Panc1 (cell line): Measurements from ENCODE around the gene CAMK2B. TPM values are rescaled to one million over a fixed set of nuclear protein-coding genes. Genes with fewer than 3 reads are reported as not detected.

Experiments used
- ATAC-seq: fragments of 200-7000 bp; cut with Tn5 transposase; 2 replicates; pipeline ENCODE4 v1.9.1; 2020; ENCODE audit warnings: mild to moderate bottlenecking, moderate library complexity
- BruUV-seq: library from RNA; stranded (reverse); fragments of 400-500 nt; replicated peaks from 2 replicates; lab custom pipeline; 2021; lab: Mats Ljungman, UMichigan
- CTCF ChIA-PET: fragments of 300-600 bp; sonication (Branson Sonifier 250); formaldehyde crosslinking; loops from one replicate; lab custom pipeline; 2022; ENCODE audit warnings: antibody characterized with exemption; lab: Charles Lee
- POLR2A ChIA-PET: fragments of 300-600 bp; sonication (Branson Sonifier 250); formaldehyde crosslinking; loops from one replicate; lab custom pipeline; 2022; ENCODE audit warnings: antibody characterized with exemption; lab: Charles Lee
- DNase-seq: peaks from one replicate; pipeline ENCODE4 v3.0.0-alpha.2; 2010; ENCODE audit warnings: low read depth, low spot score
- H3K27ac ChIP-seq: 2 replicates; pipeline ENCODE4 v1.5.1; 2011; ENCODE audit warnings: mild to moderate bottlenecking, low read length, inconsistent platforms
- H3K27me3 ChIP-seq: fragments of 200-500 bp; sonication (Bioruptor generic); 2 replicates; pipeline ENCODE4 v1.6.0; 2014; ENCODE audit warnings: low read length, inconsistent platforms; ENCODE audit not compliant: control insufficient read depth, insufficient read depth
- H3K36me3 ChIP-seq: fragments of 200-500 bp; sonication (Bioruptor generic); 2 replicates; pipeline ENCODE4 v1.5.1; 2014; ENCODE audit warnings: inconsistent platforms, mild to moderate bottlenecking, low read length, moderate library complexity; ENCODE audit not compliant: control insufficient read depth, insufficient read depth
- H3K4me1 ChIP-seq: 2 replicates; pipeline ENCODE4 v1.5.1; 2011; ENCODE audit warnings: inconsistent platforms, mild to moderate bottlenecking, low read length, moderate library complexity; ENCODE audit not compliant: control insufficient read depth, insufficient read depth
- H3K4me3 ChIP-seq, 2 experiments: 2 replicates each; pipeline ENCODE4 v1.5.1; 2011 to 2012; ENCODE audit warnings: low read depth in 2 of 2, low read length in 2 of 2, mild to moderate bottlenecking in 2 of 2, inconsistent platforms in 1 of 2, moderate library complexity in 1 of 2
- H3K9me3 ChIP-seq: fragments of 200-500 bp; sonication (Bioruptor generic); 2 replicates; pipeline ENCODE4 v1.5.1; 2014; ENCODE audit warnings: low read depth, mild to moderate bottlenecking, inconsistent platforms, low read length, moderate library complexity; ENCODE audit not compliant: control insufficient read depth, insufficient read depth
- POLR2AphosphoS5 ChIP-seq: IDR thresholded peaks from 2 replicates; pipeline ENCODE4 v1.6.1; 2012; ENCODE audit warnings: mild to moderate bottlenecking, low read depth, low read length, moderate library complexity
- REST ChIP-seq, 2 experiments: IDR thresholded peaks; 2 replicates each; pipeline ENCODE4 v1.6.1; 2011 to 2012; ENCODE audit warnings: low read depth in 2 of 2, control low read depth in 1 of 2, low read length in 1 of 2, mild to moderate bottlenecking in 1 of 2, moderate library complexity in 1 of 2; ENCODE audit not compliant: insufficient read depth in 1 of 2
- SIN3A ChIP-seq: IDR thresholded peaks from 2 replicates; pipeline ENCODE4 v1.6.1; 2012; ENCODE audit warnings: low read depth, mild to moderate bottlenecking, low read length, moderate library complexity, borderline replicate concordance; ENCODE audit not compliant: insufficient read depth
- TCF7L2 ChIP-seq: IDR thresholded peaks from 2 replicates; pipeline ENCODE4 v1.6.1; 2011; ENCODE audit warnings: mild to moderate bottlenecking, low read depth, low read length, inconsistent platforms
- in situ Hi-C: cut with HindIII; loops from 2 replicates; pipeline ENCODE4 v1.10.0; 2016; ENCODE audit warnings: low sequenced_read_pairs, low pct_unique_long_range_greater_than_20kb
- intact Hi-C: fragments of 100-400 bp; cut with micrococcal nuclease; formaldehyde crosslinking; loops from one replicate; pipeline ENCODE4 v1.10.0; 2022; ENCODE audit not compliant: unreplicated experiment
- total RNA-seq: library from RNA; stranded (reverse); gene quantifications from one replicate; pipeline ENCODE4 v1.2.1, GENCODE V29; 2021; ENCODE audit not compliant: unreplicated experiment
- TF ChIP-seq, protein P1 (sequence below): fragments of 450-650 bp; IDR thresholded peaks from 2 replicates; pipeline ENCODE4 v1.5.1; 2017; ENCODE audit warnings: mild to moderate bottlenecking

CAMK2B gene
- total RNA-seq, 1 experiment from 2014 or later = 0.26 TPM

- H3K9me3 ChIP-seq = no peaks in the 10 kb centered on the region
- in situ Hi-C loops = no loop called here
- H3K27ac ChIP-seq = no peak overlapping the region
- no peaks in the 10 kb centered on the region for H3K4me1 ChIP-seq
- no TSS peak for BruUV-seq
- CTCF ChIA-PET = no interaction called here
- no peaks in the 10 kb centered on the region for H3K36me3 ChIP-seq
- no peaks in the 10 kb centered on the region for H3K27me3 ChIP-seq
- H3K4me3 ChIP-seq = no peak overlapping the region
- POLR2A ChIA-PET = interaction anchor here (0.7 kb wide), 1 partner anchor 51 kb away, joined by 3 read pairs; no protein-coding TSS in a partner anchor
- DNase-seq = no peak
- no peak for TF ChIP-seq SIN3A
- TF ChIP-seq REST (IDR thresholded peaks at IDR 0.05; ENCODE audit: insufficient read depth in 1 of 2, low read depth in 2 of 2, low read length in 1 of 2) = no peak
- TF ChIP-seq TCF7L2 = no peak
- TF ChIP-seq, protein P1, sequence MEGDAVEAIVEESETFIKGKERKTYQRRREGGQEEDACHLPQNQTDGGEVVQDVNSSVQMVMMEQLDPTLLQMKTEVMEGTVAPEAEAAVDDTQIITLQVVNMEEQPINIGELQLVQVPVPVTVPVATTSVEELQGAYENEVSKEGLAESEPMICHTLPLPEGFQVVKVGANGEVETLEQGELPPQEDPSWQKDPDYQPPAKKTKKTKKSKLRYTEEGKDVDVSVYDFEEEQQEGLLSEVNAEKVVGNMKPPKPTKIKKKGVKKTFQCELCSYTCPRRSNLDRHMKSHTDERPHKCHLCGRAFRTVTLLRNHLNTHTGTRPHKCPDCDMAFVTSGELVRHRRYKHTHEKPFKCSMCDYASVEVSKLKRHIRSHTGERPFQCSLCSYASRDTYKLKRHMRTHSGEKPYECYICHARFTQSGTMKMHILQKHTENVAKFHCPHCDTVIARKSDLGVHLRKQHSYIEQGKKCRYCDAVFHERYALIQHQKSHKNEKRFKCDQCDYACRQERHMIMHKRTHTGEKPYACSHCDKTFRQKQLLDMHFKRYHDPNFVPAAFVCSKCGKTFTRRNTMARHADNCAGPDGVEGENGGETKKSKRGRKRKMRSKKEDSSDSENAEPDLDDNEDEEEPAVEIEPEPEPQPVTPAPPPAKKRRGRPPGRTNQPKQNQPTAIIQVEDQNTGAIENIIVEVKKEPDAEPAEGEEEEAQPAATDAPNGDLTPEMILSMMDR = no peak
- TF ChIP-seq POLR2AphosphoS5 = no peak
- no peak for ATAC-seq
- intact Hi-C loops = no loop called here
Observed at GRCh38 chr7:44281811-44282600, 43.4 kb downstream of the CAMK2B start.

GRCh38 chr7:44280993-44281721 is 44.2 kb downstream of the CAMK2B start:
- in situ Hi-C loops (no loop called here), intact Hi-C loops (no loop called here)
- Histone ChIP-seq H3K36me3 (no peaks in the 10 kb centered on the region), H3K9me3 (no peaks in the 10 kb centered on the region), H3K27ac (no peak overlapping the region), H3K4me3 (no peak overlapping the region), H3K4me1 (no peaks in the 10 kb centered on the region), H3K27me3 (no peaks in the 10 kb centered on the region)
- no peak for DNase-seq
- BruUV-seq = no TSS peak
- ChIA-PET CTCF (no interaction called here), POLR2A (no interaction called here)
- no peak for ATAC-seq
- TF ChIP-seq, protein P1 = no peak
- TF ChIP-seq TCF7L2 (no peak), SIN3A (no peak), POLR2AphosphoS5 (no peak), REST (IDR thresholded peaks at IDR 0.05; ENCODE audit: insufficient read depth in 1 of 2, low read depth in 2 of 2, low read length in 1 of 2) (no peak)
